ENCODE results near the gene TRIM2. TPM values are rescaled to one million over a fixed set of nuclear protein-coding genes. Genes with fewer than 3 reads are reported as not detected.

TRIM2 gene
- total RNA-seq, 1 experiment from 2014 or later, result 22.0 TPM

DNA sequence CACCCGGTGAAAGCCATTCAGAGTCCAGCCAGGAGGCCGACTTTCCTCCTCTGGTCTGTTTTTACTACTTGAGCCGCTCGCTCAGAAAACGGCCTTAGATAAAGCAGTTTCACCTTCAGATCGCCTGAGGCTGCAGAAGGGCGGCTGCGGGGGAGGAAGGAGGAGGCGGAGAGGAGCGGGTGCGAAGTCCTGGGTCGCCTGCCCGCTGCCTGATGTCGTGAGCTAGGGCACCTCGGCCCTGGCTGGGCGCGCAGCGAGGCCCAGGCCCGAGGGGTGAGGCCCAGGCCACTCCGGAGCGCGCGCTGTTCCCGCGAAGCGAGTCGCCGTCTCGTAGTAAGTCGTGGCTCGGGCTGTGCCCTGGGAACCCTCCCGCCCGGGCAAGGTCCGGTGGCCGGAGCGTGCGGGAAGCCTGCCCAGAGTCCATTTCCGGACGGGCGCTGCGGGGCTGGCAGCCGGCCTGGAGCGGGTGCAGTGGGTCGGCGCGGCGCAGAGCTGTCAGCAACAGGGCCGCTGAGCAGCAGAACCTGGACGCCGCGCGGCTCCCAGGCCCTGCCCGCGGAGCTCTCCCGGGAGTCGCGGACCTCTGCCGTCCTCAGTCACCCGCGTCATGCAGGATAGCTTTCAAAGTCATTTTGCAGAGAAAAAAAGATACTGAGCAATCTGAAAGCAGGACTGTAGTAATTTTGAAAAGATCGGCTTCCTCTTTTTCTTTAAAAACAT, 18.6 kb downstream of the TRIM2 start:
- DNase-seq (ENCODE audit: low spot score), result no peak

DNA sequence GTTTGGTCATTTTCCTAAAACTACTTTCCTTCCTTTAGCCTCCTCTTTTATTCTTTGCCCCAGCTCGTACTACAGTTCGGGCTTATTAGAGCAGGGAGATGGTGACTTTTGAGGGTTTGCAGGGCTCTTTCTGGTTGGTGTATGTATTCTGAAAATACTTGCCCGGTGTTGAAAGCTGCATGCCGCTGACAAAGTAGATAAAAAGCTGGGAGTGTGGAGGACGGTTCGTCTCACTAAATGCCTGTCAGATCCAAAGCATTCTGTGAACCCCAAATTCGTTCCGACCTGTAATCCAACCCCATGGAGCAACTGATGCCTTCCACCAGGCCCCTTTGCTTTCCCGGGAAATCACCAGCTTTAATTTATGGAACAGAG, 19.2 kb downstream of the TRIM2 start:
- no peak for DNase-seq (ENCODE audit: low spot score)

DNA sequence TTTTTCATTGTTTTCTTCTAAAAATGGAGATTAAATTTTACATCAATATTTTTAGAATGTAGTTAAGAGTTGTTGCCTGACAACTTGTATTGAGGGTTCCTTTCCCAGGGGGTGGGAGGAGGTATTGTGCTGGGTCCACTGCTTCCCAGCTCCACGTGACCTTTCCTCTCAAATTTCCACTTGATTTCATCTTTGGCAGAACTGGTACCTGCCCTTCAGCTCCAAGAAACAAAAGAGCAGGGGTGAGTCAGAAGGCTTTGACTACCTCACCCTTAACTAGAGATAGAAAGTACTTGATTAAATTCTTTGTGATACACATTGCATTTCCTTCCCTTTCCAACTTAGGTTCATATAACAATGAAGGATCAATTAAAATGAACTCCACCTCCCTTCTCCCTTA, 19.7 kb downstream of the TRIM2 start:
- DNase-seq (ENCODE audit: low spot score), result no peak

DNA sequence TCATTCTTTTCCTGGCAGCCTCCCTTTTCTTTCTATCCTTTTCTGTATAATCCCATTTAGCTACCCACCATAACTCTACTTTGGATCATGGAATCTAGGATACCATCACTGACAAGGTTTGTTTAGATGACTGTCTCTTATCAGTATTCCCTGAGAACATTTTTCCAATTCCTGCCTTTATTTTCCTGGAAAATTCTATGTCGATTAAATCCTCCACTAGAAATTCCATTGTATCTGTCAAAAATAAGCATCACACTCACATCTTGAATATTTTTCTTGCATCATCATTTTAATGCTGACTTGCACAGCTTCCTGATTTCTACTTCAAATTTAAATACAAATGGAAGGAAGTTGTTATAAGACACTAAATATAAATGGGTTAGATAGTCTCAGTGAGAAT, 20.2 kb downstream of the TRIM2 start:
- no peak for DNase-seq (ENCODE audit: low spot score)

DNA sequence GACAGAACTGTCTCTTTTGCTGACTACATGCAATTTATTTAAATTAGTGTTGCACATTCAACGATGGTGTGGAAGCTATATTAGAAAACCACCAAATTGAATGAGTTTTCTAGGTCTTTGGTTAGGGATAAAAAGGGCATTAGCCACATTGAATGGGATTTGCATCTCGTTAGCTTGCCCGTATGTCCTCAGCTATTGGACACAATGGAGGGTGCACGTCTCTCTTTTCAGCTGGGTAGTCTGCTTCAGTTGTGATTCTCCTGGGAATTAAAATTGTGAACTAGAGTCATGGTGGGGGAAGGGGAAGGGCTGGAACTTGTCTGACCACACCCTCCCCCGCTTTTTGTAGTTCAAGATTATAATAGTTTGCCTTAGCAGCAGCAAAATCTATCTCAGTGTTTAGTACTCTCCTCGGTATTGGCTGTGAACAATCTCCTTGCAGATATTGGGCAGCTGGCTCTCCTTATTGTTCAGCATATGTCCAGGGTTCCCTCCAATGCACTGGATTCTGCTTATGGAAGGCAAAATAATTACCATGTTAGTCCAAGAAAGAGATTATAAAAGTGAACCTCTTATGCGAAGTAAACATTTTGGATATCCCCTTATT, 23.3 kb downstream of the TRIM2 start:
- no peak for DNase-seq (ENCODE audit: low spot score)

DNA sequence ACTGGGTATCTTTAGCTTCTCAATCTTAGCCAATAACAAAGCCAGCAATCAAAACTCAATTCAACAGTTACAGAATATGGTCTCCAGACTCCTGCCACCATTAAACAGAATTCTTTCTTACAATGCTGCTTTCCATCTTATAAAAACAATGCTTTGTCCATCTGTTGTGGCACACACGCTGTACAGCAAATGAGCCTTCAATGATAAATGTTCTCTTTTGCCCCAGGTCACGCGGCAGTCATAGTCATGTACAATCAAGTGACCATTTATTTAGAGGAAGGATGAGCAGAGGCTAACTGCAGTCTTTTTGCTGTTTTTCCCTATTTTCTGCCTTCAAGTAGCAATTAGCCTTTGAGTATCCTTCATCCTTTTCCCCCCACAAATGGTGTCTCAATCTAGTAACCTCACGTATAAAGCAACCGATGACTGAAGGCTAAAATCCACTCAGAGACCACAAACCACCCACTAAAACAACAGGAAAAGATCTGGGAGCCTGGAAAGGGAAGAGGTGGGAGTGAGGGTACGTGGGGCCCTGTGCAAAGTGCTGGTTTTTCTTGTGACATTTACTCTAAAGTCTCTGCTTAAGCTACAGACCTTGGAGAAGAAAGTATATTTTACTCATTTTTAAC, 24.4 kb downstream of the TRIM2 start:
- DNase-seq (ENCODE audit: low spot score), result no peak

DNA sequence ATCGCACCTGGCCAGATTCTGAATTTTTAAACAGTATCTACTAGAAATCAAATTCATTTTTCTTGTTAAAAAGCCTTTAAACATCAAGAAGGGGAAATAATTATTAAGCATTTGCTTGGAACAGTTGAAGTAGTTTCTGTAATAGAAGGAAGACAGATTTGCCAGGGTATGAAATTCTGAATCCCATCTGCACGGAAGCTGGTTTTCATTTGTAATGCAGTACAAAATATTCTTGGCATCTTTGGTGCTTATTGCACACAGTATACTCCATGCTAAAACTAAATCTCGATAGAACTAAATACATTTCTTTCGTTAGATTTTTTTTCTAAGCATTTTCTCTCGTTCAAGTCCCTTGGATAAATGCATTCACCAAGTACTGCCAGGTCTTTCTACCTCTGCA, 25.3 kb downstream of the TRIM2 start:
- DNase-seq (ENCODE audit: low spot score), result no peak

DNA sequence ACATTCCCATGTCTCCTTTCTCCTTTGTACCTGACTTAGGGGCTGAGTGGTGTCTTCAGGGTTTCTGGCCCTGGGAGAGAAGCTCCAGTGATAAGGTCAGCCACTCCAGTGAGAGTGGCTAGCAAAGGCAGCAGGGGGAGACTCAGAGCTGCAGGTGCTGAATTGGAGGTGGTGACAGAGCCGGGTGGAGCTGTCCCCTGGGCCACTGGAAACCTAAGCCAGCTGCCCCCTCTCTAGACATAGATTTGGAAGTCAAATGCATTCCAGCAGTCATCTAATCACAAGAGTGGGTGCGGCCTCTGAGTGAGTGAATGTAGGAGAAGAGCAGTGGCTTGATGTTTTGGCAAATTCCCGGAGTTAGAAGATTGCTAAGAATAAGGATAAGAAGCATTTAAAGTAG, 28.5 kb downstream of the TRIM2 start:
- no peak for DNase-seq (ENCODE audit: low spot score)

DNA sequence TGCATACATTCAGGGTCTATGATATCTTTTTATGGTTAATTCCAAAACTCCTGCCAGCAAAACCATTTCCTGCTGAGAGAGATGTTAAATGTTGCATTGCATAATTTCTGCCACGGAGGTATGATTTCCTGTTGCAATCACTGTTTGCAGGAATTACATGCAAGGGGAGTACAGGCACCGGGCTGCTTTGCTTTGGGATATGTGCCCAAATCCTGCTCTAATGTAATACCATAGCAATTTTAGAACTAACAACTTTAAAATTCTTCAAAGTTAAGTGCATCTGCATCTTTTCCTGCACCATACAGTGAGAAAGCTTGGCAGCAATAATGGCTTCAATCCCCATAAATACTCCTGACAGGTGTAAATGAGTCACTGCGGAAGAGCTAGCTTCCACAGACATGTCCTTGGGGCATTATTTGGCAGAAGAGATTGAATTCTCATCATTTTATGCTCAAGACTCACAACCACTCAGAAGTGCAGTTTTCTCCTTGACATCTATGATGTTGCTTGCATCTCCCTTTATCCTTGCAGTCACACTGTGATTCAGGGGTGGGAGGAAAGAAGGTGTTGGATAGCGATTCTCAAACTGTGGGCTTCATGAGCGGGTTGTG, 29.6 kb downstream of the TRIM2 start:
- peak; percentile 61 for DNase-seq (ENCODE audit: low spot score)

DNA sequence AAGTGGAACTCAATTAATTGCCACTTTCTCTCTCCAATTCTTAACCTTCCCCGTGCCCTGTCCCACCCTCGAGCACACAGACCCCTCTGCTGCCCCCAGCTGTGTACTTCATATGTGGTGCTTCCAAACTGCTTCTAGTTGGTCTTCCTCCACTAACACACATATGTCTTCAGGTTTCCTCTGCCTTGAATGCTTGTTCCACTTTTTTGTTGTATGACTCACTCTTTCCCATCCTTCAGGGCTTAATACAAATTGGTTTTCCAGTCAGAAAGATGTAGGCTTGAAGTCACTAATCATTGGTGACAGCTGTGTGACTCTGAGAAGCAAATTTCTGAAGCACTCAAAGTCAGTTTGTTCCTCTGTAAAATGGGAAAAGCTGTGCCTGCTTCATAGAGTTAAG, 30.6 kb downstream of the TRIM2 start:
- peak; percentile 37 for DNase-seq (ENCODE audit: low spot score)

DNA sequence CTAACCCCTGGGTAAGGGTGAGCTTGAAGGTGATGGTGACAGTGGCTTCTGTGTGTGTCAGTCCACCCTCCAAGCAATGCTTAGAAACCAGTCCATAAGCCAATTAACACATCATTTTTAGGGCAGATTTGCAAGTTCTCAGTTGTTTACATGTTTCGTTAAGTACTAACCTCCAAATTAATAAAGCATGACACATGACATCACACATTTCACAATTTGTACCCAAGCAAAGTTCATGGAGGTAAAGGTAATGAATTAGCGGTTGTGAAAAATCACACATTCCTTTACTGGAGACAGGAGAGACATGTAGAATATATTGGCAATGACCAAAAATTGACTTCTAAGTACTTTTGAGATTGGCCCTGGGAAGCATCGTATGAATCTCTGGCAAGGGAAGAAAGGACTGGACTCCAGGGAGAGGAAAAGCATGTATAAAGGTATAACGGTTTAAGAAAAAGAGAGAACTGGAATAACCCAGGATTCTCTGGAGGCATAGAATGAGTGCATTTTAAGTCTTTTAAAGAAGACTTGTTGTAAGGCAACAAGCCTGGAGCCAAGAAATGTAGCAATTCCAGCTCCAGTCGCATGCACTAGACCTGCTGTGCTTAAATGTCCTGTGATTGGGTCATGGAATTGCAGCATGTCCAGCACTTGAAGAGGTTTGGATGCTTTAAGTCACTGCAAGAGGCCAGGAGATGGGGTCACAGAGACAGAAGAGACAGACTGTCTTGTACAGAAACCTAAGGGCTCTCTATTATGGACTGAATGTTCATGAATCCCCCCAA, 34.1 kb downstream of the TRIM2 start:
- no peak for DNase-seq (ENCODE audit: low spot score)

DNA sequence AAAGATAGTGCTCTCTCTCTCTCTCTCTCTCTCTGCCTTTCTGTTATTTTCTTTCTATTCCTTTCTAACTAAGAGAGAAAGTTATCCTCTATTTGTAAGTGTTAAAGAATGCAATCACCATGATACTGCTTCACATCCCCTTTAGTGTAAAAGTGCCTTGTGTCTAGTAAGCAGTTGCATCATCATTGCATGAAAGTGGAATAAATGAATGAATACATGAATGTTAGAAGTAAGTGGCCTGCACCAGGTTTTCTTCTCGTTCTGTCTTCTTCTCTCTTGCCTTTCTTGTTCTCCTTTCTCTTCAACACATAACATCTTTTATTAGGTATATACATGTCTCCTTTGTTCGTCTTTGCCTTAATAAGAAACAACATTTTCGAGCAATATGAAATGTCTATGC, 35.2 kb downstream of the TRIM2 start:
- no peak for DNase-seq (ENCODE audit: low spot score)

DNA sequence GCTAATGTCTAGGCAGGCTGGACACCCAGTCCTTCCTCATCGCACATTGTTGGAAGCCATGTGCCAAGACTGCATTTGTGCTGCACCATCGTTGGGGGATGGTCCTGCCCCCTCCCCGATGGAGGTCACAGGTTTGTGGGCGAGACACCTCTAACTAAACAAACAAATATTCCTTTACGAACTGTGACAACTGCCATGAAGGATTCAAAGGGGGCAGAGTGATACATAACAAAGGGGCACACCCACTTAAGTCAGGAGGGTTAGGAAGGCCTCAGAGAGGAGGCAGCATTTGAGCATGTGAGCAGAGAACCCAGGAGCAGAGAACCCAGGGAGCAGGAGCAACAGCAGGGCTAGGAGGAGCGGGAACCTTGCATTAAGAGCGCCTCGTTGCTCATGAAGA, 37.1 kb downstream of the TRIM2 start:
- no peak for DNase-seq (ENCODE audit: low spot score)

DNA sequence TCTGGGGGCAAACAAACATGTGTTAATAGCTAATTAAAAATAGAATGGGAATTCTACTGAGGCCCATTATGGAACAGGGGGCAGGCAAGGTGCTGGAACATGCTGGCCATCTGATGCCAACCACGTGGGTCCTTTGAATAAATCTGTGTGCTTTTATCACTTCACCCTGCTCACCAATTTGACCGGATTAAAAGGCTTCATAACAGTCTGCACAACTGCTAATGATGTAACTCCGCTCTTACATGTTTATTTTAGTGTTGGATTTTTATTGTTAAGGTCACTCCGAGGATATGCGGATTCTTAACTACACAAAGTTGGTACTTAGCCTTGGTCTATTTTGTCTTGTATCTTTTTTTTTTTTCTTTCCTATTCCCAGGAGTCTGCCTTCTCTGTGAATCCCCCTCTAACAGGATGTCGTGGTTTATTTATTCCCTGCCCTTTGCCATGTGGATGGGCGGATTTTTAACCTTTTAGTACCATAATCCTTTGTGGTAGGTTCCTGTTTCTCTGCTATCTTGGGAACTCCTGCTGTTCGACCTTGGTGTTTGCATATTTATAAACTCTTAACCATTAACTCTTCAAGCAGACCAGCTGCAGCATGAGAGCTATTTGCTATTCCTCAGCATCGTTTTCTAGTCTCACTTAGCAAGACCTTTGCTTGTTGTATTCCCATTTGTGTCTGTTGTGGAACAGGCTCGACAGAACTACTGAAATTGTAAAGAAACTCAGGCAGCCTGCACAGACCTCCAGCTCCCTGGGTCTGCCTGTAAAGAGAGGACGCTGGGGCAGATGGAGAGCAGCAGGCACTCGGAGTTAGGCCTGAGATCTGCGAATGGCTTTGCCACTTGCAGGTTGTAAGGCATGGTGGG, 38.0 kb downstream of the TRIM2 start:
- peak; percentile 72 for DNase-seq (ENCODE audit: low spot score)

DNA sequence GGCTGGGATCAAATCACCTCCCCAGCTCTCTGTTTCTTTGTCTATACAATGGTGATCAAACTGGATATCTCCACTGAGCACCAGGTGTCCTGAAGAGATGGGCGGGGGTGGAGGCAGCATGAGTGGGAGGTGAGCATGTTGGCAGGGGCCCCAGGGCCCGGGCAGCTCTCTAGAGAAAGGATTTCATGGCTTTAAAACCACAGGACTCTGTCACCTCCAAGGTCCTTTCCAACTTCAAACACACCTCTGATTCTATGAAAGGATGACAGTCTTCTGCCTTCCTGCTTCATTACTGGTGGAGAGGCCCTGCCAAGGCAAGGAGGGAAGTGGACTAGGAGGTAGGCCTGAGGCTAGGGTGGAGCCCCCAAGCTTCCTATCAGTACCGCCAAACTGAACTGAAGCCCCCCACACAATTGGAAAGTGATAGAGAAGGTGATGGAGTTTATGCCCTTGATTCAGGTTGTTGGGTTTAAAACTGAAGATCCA, 38.6 kb downstream of the TRIM2 start:
- no peak for DNase-seq (ENCODE audit: low spot score)

DNA sequence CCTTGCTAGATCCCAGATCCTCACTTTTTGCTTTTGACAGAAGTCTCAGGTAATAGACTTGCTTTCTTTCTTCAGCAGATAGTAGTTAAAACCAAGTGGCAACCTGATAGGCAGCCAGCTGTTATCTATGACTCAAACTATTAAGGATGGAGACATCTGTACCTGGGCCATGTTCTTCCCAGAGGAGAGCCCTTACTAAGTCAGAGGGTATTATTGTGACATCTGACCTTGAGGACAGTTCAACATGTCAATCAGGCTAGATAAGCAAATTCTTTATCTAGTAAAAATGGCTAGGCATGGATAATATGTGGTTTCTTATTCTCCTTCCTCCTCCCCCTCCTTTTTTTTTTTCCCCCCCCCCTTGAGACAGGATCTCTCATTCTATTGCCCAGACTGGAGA, 39.2 kb downstream of the TRIM2 start:
- DNase-seq (ENCODE audit: low spot score), result no peak

DNA sequence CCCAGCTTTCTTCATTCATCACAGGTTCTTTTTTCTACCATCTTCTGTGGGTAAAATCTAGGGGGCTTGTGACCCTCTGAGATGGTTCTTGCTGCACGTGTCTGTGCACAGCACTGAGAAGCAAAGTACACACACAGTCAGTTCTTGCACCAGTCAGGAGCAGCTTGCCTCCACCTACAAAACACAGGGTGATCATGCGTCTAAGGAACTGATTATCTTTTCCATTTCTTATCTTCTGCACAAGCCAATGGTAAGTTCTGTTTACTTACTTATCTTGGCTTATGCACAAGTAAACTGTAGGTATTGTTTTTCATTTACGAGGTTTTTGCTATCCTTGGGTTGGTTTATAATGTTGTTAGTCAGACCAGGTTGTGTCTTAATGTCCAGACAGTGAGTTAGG, 40.7 kb downstream of the TRIM2 start:
- no peak for DNase-seq (ENCODE audit: low spot score)

DNA sequence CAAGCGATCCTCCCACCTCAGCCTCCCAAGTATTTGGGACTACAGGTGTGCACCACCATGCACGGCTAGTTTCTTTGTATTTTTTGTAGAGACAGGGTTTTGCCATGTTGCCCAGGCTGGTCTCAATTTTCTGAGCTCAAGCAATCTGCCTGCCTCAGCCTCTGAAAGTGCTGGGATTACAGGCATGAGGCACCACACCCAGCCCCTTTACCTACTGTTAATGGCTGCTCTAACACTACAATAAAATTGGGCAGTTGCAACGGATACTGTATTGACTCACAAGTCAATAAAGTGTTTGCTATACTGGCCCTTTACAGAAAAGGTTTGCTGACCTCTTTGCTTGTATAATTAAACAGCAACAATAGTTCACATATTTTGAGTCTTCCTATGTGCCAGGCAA, 41.5 kb downstream of the TRIM2 start:
- no peak for DNase-seq (ENCODE audit: low spot score)

DNA sequence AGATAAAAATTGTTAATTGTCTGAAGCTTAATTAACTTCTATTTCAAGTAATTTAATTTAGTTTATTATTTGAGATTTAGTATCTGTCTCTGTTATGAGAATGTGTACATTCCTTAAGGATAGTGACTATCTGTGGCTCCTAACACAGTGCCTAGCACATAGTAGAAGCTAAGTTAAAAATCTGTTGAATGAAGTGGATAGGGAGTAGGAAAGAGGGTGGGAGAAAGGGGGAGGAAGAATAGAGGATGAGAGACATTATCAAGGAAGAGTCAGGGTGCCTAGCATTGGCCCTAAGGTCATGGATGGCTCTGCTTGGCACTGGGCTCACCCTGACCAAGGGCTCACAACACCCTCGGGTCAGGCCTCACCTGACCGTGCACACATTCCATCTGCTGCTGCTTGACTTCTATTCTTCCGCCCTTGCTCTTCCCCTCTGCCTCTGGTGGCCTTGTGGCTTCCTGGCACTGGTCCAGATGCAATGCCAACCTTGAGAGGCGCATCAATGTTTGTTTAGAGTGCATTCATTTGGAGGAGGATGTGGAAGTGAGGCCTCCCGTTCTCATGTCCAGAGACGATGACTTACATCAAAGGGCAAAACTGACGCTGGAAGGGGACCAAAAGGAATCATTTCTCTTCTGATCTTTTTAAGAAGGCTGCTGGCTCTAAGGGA, 42.3 kb downstream of the TRIM2 start:
- DNase-seq (ENCODE audit: low spot score), result no peak

DNA sequence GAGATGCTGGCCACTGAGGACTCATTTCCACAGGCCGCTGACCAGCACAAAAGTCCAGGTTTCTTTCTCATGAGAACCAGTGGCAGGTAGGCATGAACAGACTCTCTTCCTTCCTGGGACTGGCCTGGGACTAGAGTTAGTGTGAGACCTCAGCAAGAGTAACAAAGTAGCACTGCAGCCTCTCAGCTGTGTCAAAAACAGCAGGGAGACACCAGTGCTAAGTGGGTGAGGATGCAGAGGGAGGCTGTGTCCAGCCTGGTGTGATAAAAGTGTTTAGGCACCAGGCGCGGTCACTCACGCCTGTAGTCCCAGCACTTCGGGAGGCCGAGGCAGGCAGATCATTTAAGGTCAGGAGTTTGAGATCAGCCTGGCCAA, 42.9 kb downstream of the TRIM2 start:
- no peak for DNase-seq (ENCODE audit: low spot score)

Measured in H4 (cell line).